GM23338 (cell line): ENCODE measurements around the gene SNAPC1.

ENCODE experiments used
- ETS1 ChIP-seq: IDR thresholded peaks from 2 replicates; pipeline ENCODE4 v1.6.1; 2016; ENCODE audit warnings: antibody characterized with exemption
- EZH2 ChIP-seq: fragments of 200-600 bp; sonication (generic); IDR thresholded peaks from one replicate; pipeline ENCODE4 v1.8.0; 2017; ENCODE audit warnings: antibody characterized with exemption, mild to moderate bottlenecking, low read depth; ENCODE audit not compliant: unreplicated experiment
- JUNB ChIP-seq: IDR thresholded peaks from one replicate; pipeline ENCODE4 v1.6.1; 2016; ENCODE audit warnings: antibody characterized with exemption; ENCODE audit not compliant: unreplicated experiment
- POLR2AphosphoS5 ChIP-seq: IDR thresholded peaks from 2 replicates; pipeline ENCODE4 v1.6.1; 2016; ENCODE audit warnings: antibody characterized with exemption, low read depth
- REST ChIP-seq: IDR thresholded peaks from one replicate; pipeline ENCODE4 v1.6.1; 2018; ENCODE audit warnings: antibody characterized with exemption; ENCODE audit not compliant: unreplicated experiment
- STAT1 ChIP-seq: IDR thresholded peaks from one replicate; pipeline ENCODE4 v1.6.1; 2016; ENCODE audit warnings: antibody characterized with exemption; ENCODE audit not compliant: unreplicated experiment
- ZNF114 ChIP-seq: fragments of 250-450 bp; sonication (Bioruptor Pico); IDR thresholded peaks from 2 replicates; pipeline ENCODE4 v1.5.0; 2020; ENCODE audit warnings: mild to moderate bottlenecking, moderate library complexity
- ZNF331 ChIP-seq: fragments of 250-450 bp; sonication (Bioruptor Pico); IDR thresholded peaks from 2 replicates; pipeline ENCODE4 v1.5.0; 2020; ENCODE audit warnings: low read depth, mild to moderate bottlenecking, moderate library complexity
- TF ChIP-seq, protein P1 (sequence below), 2 experiments: fragments of 200-600 bp in 1 of 2; sonication (generic) in 1 of 2; conservative IDR thresholded peaks; 2 replicates each; pipeline versions ENCODE4 v1.5.1 to v1.6.1; 2016 to 2017; ENCODE audit warnings: antibody characterized with exemption in 2 of 2, low read depth in 2 of 2, mild to moderate bottlenecking in 2 of 2, moderate library complexity in 1 of 2

DNA sequence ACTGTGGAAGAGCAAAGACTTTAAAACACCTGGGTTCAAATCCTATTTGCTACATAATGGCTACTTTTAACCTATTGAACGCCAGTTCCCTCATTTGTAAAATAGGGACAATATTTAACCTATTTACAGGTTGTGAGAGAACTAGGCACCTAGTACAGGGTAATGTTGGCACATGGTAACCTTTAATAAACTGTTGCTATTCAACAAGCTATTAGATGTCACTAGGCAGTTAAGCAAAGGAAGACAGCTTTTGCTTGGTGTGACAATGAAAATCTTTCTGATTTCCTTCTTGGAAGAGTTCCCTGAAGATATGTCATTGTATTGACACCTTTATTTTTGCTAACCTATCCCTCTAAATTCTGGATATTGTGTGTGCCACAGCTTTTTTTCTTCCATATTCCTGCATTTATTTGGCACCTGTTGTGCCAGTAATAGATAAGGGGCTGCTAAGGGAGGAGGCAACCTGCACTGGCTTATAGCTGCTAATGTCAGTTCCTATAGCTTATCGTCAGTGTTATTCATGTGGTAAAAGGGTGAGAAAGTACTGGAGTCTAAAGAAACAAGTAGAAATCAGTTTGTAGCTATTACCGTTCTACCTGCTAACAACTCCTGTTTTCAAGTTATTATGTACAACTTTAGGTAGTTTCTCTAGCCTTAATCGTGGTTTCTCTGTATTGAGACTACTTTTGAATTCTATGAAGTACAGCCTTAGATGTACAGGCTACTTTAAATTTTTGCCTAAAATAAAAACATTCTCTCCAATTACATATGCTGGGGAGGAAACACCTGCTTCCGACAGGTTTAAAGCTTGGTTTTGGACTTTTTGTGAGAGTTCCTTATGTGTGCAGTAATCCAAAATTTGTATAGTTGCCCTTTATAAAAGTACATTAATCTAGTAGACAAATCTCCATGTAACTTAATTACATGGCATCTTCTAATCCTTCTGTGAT lies 42.6 kb upstream of the SNAPC1 start:
- TF ChIP-seq, protein P1, sequence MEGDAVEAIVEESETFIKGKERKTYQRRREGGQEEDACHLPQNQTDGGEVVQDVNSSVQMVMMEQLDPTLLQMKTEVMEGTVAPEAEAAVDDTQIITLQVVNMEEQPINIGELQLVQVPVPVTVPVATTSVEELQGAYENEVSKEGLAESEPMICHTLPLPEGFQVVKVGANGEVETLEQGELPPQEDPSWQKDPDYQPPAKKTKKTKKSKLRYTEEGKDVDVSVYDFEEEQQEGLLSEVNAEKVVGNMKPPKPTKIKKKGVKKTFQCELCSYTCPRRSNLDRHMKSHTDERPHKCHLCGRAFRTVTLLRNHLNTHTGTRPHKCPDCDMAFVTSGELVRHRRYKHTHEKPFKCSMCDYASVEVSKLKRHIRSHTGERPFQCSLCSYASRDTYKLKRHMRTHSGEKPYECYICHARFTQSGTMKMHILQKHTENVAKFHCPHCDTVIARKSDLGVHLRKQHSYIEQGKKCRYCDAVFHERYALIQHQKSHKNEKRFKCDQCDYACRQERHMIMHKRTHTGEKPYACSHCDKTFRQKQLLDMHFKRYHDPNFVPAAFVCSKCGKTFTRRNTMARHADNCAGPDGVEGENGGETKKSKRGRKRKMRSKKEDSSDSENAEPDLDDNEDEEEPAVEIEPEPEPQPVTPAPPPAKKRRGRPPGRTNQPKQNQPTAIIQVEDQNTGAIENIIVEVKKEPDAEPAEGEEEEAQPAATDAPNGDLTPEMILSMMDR (conservative IDR thresholded peaks at IDR 0.05; ENCODE audit: low read depth in 2 of 2), result no peak
- TF ChIP-seq ZNF114 (CRISPR knock-in tag), result no peak
- no peak for TF ChIP-seq EZH2
- TF ChIP-seq JUNB, result no peak
- no peak for TF ChIP-seq POLR2AphosphoS5
- no peak for TF ChIP-seq REST
- no peak for TF ChIP-seq ETS1
- TF ChIP-seq ZNF331 (CRISPR knock-in tag), result no peak
- TF ChIP-seq STAT1, result no peak
